DND-41 (cell line): ENCODE measurements around the gene NTM.

Experiments
- ATAC-seq: fragments of 200-7000 bp; cut with Tn5 transposase; 3 replicates; pipeline ENCODE4 v1.9.1; 2021; ENCODE audit warnings: low read depth; ENCODE audit not compliant: insufficient read depth
- DNase-seq: peaks from one replicate; pipeline ENCODE4 v3.0.0-alpha.2; 2020
- H2AFZ ChIP-seq: 2 replicates; pipeline ENCODE4 v1.6.0; 2012; ENCODE audit warnings: low read depth, low read length
- H3K27ac ChIP-seq: 2 replicates; pipeline ENCODE4 v1.5.1; 2012; ENCODE audit warnings: low read length, inconsistent platforms
- H3K27me3 ChIP-seq: fragments of 200-600 bp; sonication (generic); 2 replicates; pipeline ENCODE4 v1.6.0; 2012; ENCODE audit warnings: low read length, mild to moderate bottlenecking, inconsistent platforms; ENCODE audit not compliant: insufficient read depth, poor library complexity
- H3K36me3 ChIP-seq: 2 replicates; pipeline ENCODE4 v1.5.1; 2012; ENCODE audit warnings: low read length, inconsistent platforms; ENCODE audit not compliant: insufficient read depth
- H3K4me1 ChIP-seq: 2 replicates; pipeline ENCODE4 v1.5.1; 2012; ENCODE audit warnings: mild to moderate bottlenecking, low read length; ENCODE audit not compliant: insufficient read depth
- H3K4me2 ChIP-seq: 2 replicates; pipeline ENCODE4 v1.6.0; 2012; ENCODE audit warnings: mild to moderate bottlenecking, moderate library complexity, low read length, inconsistent platforms; ENCODE audit not compliant: insufficient read depth
- H3K4me3 ChIP-seq, 2 experiments: fragments of 200-600 bp in 1 of 2; shearing (Covaris generic) in 1 of 2; 2 replicates each; pipeline ENCODE4 v1.5.1; 2012 to 2016; ENCODE audit warnings: inconsistent platforms in 2 of 2, low read length in 2 of 2, mild to moderate bottlenecking in 2 of 2, low read depth in 1 of 2, moderate library complexity in 1 of 2
- H3K79me2 ChIP-seq: 2 replicates; pipeline ENCODE4 v1.6.0; 2012; ENCODE audit warnings: low read length, inconsistent platforms; ENCODE audit not compliant: insufficient read depth
- H3K9ac ChIP-seq: 2 replicates; pipeline ENCODE4 v1.6.0; 2012; ENCODE audit warnings: low read depth, mild to moderate bottlenecking, inconsistent platforms, low read length, moderate library complexity
- H3K9me3 ChIP-seq: 2 replicates; pipeline ENCODE4 v1.5.1; 2012; ENCODE audit warnings: low read length, moderate library complexity, mild to moderate bottlenecking, inconsistent platforms; ENCODE audit not compliant: insufficient read depth, severe bottlenecking
- H4K20me1 ChIP-seq: 2 replicates; pipeline ENCODE4 v1.6.0; 2012; ENCODE audit warnings: low read length; ENCODE audit not compliant: insufficient read depth
- EZH2 ChIP-seq: IDR thresholded peaks from 3 replicates; pipeline ENCODE4 v1.6.1; 2012; ENCODE audit warnings: borderline replicate concordance, low read depth, mild to moderate bottlenecking, moderate library complexity, low read length, inconsistent platforms; ENCODE audit not compliant: severe bottlenecking
- TF ChIP-seq, protein P1 (sequence below): IDR thresholded peaks from 2 replicates; pipeline ENCODE4 v1.5.1; 2012; ENCODE audit warnings: borderline replicate concordance, low read length, moderate library complexity, mild to moderate bottlenecking; ENCODE audit not compliant: poor library complexity, severe bottlenecking; ENCODE audit errors: extremely low read depth

Gene NTM

DNA sequence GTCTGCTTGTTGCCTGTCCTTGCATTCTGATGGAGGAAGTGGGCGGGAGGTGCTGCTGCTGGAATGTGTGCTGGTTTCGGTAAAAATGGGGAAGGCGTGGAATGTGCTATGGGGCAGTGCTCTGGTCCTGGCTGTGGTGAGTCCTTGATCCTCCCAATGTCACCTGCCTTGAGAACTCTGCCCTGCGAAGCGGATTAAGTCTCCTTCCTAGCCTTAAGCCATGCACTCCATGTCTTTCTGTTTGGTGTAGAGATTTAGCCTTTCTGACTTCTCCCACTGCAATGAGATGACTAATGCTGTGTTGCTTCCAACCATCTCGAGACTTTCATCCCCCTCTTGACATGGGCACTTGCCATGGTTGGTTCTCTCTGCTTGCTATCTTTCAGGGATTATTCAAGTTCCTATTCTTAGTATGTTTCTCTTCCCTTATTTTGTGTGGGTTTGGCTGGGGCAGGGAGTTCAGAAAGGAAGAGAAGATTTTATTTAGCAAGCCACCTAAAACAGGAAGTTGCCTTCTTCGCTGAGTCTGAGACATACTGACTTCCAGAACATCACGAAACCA lies 687.9 kb downstream of the NTM start:
- no peaks in the 10 kb centered on the region for H4K20me1 ChIP-seq
- H2AFZ ChIP-seq: no peak overlapping the region
- TF ChIP-seq, protein P1, sequence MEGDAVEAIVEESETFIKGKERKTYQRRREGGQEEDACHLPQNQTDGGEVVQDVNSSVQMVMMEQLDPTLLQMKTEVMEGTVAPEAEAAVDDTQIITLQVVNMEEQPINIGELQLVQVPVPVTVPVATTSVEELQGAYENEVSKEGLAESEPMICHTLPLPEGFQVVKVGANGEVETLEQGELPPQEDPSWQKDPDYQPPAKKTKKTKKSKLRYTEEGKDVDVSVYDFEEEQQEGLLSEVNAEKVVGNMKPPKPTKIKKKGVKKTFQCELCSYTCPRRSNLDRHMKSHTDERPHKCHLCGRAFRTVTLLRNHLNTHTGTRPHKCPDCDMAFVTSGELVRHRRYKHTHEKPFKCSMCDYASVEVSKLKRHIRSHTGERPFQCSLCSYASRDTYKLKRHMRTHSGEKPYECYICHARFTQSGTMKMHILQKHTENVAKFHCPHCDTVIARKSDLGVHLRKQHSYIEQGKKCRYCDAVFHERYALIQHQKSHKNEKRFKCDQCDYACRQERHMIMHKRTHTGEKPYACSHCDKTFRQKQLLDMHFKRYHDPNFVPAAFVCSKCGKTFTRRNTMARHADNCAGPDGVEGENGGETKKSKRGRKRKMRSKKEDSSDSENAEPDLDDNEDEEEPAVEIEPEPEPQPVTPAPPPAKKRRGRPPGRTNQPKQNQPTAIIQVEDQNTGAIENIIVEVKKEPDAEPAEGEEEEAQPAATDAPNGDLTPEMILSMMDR: no peak
- TF ChIP-seq EZH2: no peak
- no peaks in the 10 kb centered on the region for H3K27me3 ChIP-seq
- no peak overlapping the region for H3K4me2 ChIP-seq
- DNase-seq (no peak), ATAC-seq (no peak)
- no peaks in the 10 kb centered on the region for H3K4me1 ChIP-seq
- H3K36me3 ChIP-seq: no peaks in the 10 kb centered on the region
- H3K9ac ChIP-seq: no peak overlapping the region
- no peaks in the 10 kb centered on the region for H3K79me2 ChIP-seq
- H3K4me3 ChIP-seq: no peak overlapping the region
- no peak overlapping the region for H3K27ac ChIP-seq
- H3K9me3 ChIP-seq: no peaks in the 10 kb centered on the region

DNA sequence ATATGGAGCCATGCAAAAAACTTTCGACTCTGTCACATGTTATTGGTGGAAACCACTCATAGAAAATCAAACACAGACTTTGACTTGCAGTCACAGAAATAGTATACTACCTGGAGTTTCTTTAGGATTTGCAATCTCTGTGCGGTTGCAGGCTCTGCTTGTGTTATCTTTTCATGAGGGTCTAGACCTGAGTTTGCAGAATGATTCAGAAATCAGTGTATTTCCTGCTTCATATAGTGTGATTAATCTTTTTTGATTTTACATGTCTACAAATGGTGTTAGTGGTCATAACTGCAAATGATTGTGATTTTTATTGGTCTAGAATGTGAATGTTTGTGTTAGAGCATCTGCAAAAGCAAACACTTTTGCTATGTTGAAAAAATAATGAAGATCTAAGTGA lies 690.2 kb downstream of the NTM start:
- TF ChIP-seq EZH2: no peak
- TF ChIP-seq, protein P1: no peak
- Histone ChIP-seq H3K4me3 (no peak overlapping the region), H4K20me1 (no peaks in the 10 kb centered on the region), H3K9ac (no peak overlapping the region), H3K4me1 (no peaks in the 10 kb centered on the region), H3K4me2 (no peak overlapping the region), H3K9me3 (no peaks in the 10 kb centered on the region), H2AFZ (no peak overlapping the region), H3K27ac (no peak overlapping the region), H3K27me3 (peaks cover 6% of the 10 kb centered on the region), H3K79me2 (no peaks in the 10 kb centered on the region), H3K36me3 (no peaks in the 10 kb centered on the region)
- DNase-seq (no peak), ATAC-seq (no peak)

GRCh38 chr11:132062031-132062430 lies 691.6 kb downstream of the NTM start:
- no peak overlapping the region for H3K27ac ChIP-seq
- H3K4me1 ChIP-seq: no peaks in the 10 kb centered on the region
- no peak overlapping the region for H3K4me3 ChIP-seq
- no peaks in the 10 kb centered on the region for H3K36me3 ChIP-seq
- no peaks in the 10 kb centered on the region for H3K79me2 ChIP-seq
- DNase-seq (no peak), ATAC-seq (no peak)
- H3K27me3 ChIP-seq: peaks cover 6% of the 10 kb centered on the region
- no peak overlapping the region for H2AFZ ChIP-seq
- H3K4me2 ChIP-seq: no peak overlapping the region
- no peak overlapping the region for H3K9ac ChIP-seq
- no peaks in the 10 kb centered on the region for H3K9me3 ChIP-seq
- no peak for TF ChIP-seq EZH2
- TF ChIP-seq, protein P1: no peak
- H4K20me1 ChIP-seq: no peaks in the 10 kb centered on the region

- H3K27ac ChIP-seq: no peak overlapping the region
- TF ChIP-seq EZH2: no peak
- TF ChIP-seq, protein P1: no peak
- DNase-seq: no peak
Measured at GRCh38 chr11:132062541-132062940, 692.1 kb downstream of the NTM start.

More at GRCh38 chr11:132062541-132062940, 692.1 kb downstream of the NTM start:
- H3K9me3 ChIP-seq: no peaks in the 10 kb centered on the region
- no peaks in the 10 kb centered on the region for H3K36me3 ChIP-seq
- H3K4me3 ChIP-seq: no peak overlapping the region
- ATAC-seq: no peak
- peaks cover 6% of the 10 kb centered on the region for H3K27me3 ChIP-seq
- no peaks in the 10 kb centered on the region for H4K20me1 ChIP-seq
- no peak overlapping the region for H2AFZ ChIP-seq
- no peak overlapping the region for H3K9ac ChIP-seq
- no peaks in the 10 kb centered on the region for H3K4me1 ChIP-seq
- H3K79me2 ChIP-seq: no peaks in the 10 kb centered on the region
- no peak overlapping the region for H3K4me2 ChIP-seq
